ENCODE measurements around the gene NAA15. TPM values are rescaled to one million over a fixed set of nuclear protein-coding genes. Genes with fewer than 3 reads are reported as not detected.

Gene NAA15
- total RNA-seq, 1 donor from 2014 or later: 31.2 TPM

DNA sequence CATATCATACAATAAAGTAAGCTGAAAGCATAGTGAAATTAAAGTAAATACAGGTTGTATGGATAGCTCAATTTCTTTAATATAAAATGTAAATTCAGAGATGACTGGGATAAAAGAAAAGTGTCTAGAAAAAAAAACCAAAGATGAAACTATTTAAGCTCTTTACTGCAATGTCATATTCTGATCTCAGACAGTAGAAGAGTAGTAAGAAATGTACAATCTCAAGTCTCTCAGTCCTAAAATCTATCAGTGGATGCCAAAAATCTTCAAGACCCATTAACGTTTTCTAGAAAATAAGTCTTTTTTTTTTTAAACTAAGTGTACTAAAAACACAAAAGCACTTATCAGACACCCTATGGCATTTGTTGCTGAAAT is 35.1 kb upstream of the NAA15 start:
- H3K27me3 ChIP-seq (ENCODE audit: low read depth): no peaks in the 10 kb centered on the region
- intact Hi-C loops (cut with DNase I): no loop called here
- ATAC-seq: no peak
- peaks cover 18% of the 10 kb centered on the region for H3K4me1 ChIP-seq
- DNase-seq: no peak
- H3K36me3 ChIP-seq: no peaks in the 10 kb centered on the region
- H3K9me3 ChIP-seq: no peaks in the 10 kb centered on the region
- H3K4me3 ChIP-seq: peak overlapping the region; percentile 38
- peak overlapping the region; percentile 37 for H3K27ac ChIP-seq
- TF ChIP-seq, protein P1, sequence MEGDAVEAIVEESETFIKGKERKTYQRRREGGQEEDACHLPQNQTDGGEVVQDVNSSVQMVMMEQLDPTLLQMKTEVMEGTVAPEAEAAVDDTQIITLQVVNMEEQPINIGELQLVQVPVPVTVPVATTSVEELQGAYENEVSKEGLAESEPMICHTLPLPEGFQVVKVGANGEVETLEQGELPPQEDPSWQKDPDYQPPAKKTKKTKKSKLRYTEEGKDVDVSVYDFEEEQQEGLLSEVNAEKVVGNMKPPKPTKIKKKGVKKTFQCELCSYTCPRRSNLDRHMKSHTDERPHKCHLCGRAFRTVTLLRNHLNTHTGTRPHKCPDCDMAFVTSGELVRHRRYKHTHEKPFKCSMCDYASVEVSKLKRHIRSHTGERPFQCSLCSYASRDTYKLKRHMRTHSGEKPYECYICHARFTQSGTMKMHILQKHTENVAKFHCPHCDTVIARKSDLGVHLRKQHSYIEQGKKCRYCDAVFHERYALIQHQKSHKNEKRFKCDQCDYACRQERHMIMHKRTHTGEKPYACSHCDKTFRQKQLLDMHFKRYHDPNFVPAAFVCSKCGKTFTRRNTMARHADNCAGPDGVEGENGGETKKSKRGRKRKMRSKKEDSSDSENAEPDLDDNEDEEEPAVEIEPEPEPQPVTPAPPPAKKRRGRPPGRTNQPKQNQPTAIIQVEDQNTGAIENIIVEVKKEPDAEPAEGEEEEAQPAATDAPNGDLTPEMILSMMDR (IDR thresholded peaks at IDR 0.05): no peak

GRCh38 chr4:139266583-139267257 is 34.6 kb upstream of the NAA15 start:
- TF ChIP-seq, protein P1 (IDR thresholded peaks at IDR 0.05): no peak
- no peaks in the 10 kb centered on the region for H3K9me3 ChIP-seq
- H3K4me3 ChIP-seq: peak overlapping the region; percentile 38
- H3K27me3 ChIP-seq (ENCODE audit: low read depth): no peaks in the 10 kb centered on the region
- no peaks in the 10 kb centered on the region for H3K36me3 ChIP-seq
- ATAC-seq (peak; percentile 86 to 92), DNase-seq (peak; percentile 82)
- peak overlapping the region; percentile 37 for H3K27ac ChIP-seq
- H3K4me1 ChIP-seq: peaks cover 18% of the 10 kb centered on the region
- intact Hi-C loops (cut with DNase I): no loop called here

DNA sequence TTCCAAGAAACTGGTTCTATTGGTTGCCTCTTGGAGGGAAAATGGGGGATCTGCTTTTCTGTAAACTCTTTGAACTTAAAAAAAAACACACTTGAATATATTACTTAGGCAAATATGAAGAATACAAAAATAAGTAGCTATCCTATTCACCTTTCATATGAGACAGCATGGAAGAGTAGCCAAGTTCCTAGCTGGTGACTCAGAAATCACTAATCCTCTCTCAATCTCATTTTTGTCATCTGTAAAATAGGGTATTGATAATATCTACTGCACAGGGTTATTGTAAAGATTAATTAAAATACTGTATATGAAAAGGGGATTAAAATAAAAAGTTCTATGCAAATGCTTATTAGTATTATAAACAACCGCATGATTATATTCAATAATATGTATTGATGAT is 34.0 kb upstream of the NAA15 start:
- no peaks in the 10 kb centered on the region for H3K27me3 ChIP-seq (ENCODE audit: low read depth)
- H3K36me3 ChIP-seq: no peaks in the 10 kb centered on the region
- H3K9me3 ChIP-seq: no peaks in the 10 kb centered on the region
- no peak for ATAC-seq
- H3K27ac ChIP-seq: no peak overlapping the region
- DNase-seq: no peak
- no peak overlapping the region for H3K4me3 ChIP-seq
- H3K4me1 ChIP-seq: peaks cover 18% of the 10 kb centered on the region
- TF ChIP-seq, protein P1 (IDR thresholded peaks at IDR 0.05): no peak
- intact Hi-C loops (cut with DNase I): no loop called here

DNA sequence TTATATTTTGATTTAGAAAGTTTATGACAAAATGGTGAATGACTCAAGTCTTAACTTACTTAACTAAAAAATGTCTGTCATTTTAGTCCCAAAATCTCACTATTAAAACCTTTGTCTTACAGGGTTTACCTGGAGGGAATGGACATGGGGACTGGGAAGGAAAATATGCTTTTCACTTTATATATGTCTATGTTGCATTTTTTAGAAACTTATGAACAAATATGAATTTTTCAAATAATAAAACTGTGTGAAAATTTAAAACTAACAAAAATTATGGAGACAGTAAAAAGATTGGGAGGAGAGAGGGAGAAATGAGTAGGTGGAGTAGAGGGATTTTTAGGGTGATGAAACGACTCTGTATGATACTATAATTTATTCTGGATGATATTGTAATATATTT is 27.5 kb upstream of the NAA15 start:
- DNase-seq (no peak), ATAC-seq (no peak)
- TF ChIP-seq, protein P1 (IDR thresholded peaks at IDR 0.05): no peak
- H3K9me3 ChIP-seq: no peaks in the 10 kb centered on the region
- H3K27ac ChIP-seq: no peak overlapping the region
- H3K4me1 ChIP-seq: peaks cover under 1% of the 10 kb centered on the region
- H3K36me3 ChIP-seq: no peaks in the 10 kb centered on the region
- H3K27me3 ChIP-seq (ENCODE audit: low read depth): peaks cover 28% of the 10 kb centered on the region
- no peak overlapping the region for H3K4me3 ChIP-seq
- intact Hi-C loops (cut with DNase I): no loop called here

DNA sequence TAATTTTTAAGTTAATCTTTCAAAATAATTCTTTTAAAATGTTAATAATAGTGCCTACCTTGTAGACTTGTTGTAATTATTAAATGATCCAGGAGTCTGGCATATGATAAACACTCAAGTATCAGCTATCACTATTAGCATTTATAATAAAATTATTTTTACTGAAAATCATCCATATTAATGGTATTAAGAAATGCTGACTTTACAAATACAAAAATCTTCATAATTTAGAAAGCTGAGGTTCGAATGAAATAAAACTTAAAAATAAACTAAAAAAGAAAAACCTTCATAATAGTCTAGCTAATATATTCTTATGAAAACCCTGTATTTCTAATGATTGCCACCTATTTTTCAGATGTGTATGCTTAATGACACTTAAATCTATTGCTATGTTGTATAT is 26.5 kb upstream of the NAA15 start:
- TF ChIP-seq, protein P1 (IDR thresholded peaks at IDR 0.05): no peak
- ATAC-seq: no peak
- H3K4me3 ChIP-seq: no peak overlapping the region
- no peak for DNase-seq
- no peaks in the 10 kb centered on the region for H3K9me3 ChIP-seq
- intact Hi-C loops (cut with DNase I): no loop called here
- peaks cover 36% of the 10 kb centered on the region for H3K27me3 ChIP-seq (ENCODE audit: low read depth)
- H3K36me3 ChIP-seq: no peaks in the 10 kb centered on the region
- H3K4me1 ChIP-seq: peaks cover 10% of the 10 kb centered on the region
- H3K27ac ChIP-seq: no peak overlapping the region

Data from lower lobe of right lung (tissue), 2 donors.